ENCODE measurements around the gene KLHL29.

GRCh38 chr2:23541503-23542229, 156.7 kb downstream of the KLHL29 start:
- TF ChIP-seq REST (IDR thresholded peaks at IDR 0.05; ENCODE audit: insufficient read depth in 1 of 2, low read depth in 2 of 2, low read length in 2 of 2) (no peak), POLR2AphosphoS5 (IDR thresholded peaks at IDR 0.05; ENCODE audit: low read depth, low read length) (no peak), FOXP2 (optimal IDR thresholded peaks at IDR 0.05; ENCODE audit: borderline replicate concordance, extremely low read depth, extremely low read length, insufficient read depth) (no peak), TAF1 (IDR thresholded peaks at IDR 0.05; ENCODE audit: borderline replicate concordance, insufficient read depth, low read length) (no peak)
